HG03108 (cell line): ENCODE measurements around the gene ALG14.

Source experiments
- ATAC-seq: cut with Tn5 transposase; IDR thresholded peaks from one replicate; pipeline ENCODE4 v1.9.1; 2021; ENCODE audit warnings: moderate library complexity; ENCODE audit not compliant: unreplicated experiment

Gene ALG14

DNA sequence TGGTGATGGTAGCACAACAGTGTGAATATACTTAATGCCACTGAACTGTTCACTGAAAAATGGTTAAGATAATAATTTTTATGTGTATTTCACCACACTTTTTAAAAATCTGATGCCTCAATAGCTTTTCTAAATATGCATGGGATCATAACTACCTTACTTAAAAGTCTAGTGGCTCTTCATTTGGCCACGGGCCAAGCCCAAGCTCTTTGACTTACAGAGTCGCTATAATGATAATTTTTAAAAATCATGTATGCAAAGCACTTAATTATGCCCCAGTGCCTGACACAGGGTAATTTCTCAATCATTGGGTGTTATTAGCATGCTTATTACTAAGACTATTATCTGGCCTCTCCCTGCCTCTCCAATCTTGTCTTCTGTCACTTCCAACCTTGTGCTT is 138.2 kb downstream of the ALG14 start:
- no peak for ATAC-seq

DNA sequence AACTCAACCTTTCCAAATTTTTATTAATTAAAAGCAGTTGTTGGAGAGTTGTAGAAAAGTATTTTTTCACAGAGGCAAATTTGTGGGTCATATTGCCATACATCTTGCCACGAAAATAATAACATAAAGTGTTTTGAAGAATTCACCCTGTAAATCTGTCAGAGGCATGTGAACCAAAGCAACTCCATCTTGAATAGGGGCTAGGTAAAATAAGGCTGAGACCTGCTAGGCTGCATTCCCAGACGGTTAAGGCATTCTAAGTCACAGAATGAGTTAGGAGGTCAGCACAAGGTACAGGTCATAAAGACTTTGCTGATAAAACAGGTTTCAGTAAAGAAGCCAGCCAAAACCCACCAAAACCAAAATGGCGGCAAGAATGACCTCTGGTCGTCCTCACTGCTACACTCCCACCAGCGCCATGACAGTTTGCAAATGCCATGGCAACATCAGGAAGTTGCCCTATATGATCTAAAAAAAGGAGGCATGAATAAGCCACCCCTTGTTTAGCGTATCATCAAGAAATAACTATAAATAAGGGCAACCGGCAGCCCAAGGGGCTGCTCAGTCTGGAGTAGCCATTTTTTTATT is 141.4 kb downstream of the ALG14 start:
- ATAC-seq: no peak

DNA sequence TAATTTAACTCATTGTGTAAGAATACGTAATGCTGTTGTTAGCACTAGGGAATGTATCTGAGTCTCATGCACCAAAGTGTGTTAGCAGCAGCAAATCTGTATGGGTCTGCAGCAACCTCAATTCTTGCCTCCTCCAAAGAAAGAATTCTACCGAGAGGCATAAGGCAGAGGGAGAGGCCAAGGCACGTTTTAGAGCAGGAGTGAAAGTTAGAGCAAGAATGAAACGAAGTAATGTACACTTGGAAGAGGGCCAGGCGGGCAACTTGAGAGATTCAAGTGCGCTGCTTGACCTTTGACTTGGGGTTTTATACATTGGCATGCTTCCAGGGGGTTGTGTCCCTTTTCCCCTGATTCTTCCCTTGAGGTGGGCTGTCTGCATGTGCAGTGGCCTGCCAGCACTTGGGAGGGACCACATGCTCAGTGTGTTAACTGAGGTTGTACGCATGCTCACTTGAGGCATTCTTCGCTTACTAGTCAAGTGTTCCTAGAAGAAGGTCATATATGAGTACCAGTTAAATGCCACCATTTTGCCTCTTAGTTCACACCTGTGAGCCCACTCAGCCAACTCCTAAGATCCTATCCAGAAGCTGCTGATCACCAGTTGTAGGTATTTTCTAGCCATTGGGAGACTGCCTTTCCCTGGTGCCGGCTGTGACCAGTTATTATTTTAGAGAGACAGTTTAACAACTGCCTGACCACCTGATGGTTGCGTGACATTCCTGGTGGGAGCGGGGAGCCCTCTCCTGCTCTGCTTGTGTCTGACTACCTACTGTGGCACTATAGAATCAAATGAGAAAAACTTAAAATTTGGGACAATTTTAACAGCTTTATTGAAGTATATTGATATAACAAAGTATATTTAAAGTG is 143.2 kb downstream of the ALG14 start:
- no peak for ATAC-seq

DNA sequence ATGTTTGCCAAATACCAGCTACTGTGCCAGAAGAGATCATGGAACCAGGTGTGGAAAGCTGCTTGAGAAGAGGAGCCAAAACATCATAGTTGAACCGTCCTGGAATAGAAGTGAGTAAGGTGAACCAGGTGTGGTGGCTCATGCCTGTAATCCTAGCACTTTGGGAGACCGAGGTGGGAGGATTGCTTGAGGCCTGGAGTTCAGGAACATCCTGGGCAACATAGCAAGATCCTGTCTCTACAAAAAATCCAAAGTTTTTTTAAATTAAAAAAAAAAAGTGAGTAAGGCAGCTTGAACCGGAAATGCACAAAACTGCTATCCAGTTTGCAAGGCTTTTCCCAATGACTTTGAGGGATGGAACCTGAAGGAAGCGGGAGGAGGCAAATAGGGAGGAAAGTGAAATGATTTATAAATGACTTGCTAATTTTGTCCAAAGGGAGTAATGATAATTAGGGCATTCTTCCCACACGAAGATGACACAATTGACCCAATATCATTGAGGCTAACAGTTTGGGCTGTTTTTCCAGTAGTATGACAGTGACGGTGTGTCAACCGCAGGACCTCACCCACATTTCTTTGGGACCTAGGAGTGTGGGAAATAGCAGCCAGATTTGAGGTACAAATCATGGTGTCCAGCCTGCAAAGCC is 144.3 kb downstream of the ALG14 start:
- ATAC-seq: no peak

DNA sequence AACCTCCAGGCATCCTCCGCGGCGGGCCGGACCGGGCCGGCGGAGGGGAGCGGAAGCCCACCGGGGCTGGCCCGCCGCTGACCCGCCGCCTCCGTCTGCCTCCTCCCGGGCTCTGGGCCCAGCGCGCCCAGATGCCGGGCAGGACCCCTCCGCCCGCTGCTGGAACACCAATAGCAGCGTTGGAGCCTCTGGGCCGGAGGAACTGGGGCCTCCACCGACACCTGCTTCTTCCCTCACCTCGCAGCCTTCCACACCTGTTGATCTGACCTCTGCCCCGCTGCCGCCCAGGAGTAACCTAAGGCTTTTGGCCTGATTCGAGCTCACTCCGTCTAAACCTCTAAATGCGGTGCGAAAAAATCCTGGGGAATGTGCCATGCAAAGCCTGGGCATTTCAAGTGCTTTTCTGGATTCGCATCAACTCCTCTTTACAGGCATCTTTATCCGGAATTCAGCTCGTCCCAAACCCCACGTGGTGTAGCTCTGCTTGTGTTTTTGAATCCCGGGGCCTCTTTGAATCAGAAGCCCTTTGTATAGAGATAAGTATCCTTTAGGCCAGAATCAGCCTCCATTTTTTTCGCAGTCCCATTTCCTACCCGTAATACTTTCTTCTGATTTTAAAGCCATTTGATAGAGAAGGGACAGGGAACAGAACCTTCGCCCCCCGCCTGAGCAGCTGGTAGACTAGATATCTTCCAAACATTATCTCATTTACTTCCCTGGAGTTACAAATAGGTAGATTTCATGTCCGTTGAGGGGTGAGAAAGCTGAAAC is 145.2 kb downstream of the ALG14 start:
- no peak for ATAC-seq

DNA sequence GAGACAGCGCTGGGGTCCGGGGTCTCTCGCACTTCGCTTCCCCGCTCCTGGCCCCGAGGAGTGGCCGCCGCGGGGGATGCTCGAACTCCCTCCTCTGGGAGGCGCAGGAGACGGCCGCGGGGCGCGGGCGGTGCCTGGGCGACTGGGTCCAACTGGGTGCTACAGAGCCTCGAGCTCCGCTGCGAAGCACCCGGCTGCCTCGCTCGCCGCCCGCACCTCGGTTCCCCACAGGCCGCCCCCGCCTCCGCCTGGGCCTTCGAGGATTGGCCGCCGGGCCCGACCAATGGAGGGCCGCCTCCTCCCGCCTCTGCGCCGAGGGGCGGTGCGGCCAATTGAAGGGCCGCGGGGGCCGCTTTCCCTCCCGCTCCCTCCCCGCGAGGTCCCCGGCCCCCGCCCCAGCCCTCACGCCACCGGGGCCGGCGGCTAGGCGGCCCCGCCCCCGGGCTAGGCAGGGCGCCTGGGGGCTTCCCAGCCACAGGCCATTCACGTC is 145.8 kb downstream of the ALG14 start, which contains the start of gene CNN3:
TSS of gene CNN3 (minus strand) at position 196 of the 490 bp plus-strand sequence. CDS start 216 bp downstream, outside the sequence.
- ATAC-seq: peak; percentile 83

DNA sequence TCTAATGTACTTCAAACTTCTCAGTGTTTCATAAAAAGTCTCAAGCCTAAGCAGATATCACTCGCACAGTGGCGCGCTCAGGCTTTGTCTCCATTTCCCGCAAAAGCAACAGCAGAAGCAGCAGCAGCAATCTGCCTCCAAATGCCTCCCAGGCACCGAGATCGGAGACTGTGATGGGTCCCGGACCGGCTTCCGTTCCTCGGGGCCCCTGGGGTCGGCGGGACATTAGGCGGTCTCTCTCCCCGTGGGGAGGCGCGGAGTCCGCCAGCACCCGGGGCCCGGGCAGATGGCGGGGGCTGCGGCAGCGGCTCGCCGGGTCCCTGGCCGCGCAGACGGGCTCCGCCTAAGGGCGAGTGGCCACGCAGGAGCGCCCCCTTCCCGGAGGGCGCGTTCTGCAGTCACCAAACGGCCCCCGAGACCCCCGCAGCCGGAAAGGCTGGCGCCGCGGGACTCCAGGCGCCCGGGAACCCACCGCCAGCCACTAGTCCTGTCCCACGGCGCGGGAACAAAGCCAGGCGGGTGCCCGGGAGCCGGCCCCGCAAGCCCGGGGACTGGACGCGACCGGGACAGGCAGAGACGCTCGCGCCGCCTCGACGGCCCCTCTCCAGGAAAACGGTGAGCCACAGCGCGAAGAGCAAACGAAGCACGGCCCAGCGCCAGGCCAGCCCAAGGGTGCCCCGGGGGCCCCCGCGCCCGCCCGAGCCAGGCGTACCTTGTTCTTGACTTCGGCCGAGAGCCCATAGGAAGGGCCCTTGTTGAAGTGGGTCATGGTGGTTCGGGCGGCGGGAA is 146.4 kb downstream of the ALG14 start:
- ATAC-seq: peak; percentile 27

DNA sequence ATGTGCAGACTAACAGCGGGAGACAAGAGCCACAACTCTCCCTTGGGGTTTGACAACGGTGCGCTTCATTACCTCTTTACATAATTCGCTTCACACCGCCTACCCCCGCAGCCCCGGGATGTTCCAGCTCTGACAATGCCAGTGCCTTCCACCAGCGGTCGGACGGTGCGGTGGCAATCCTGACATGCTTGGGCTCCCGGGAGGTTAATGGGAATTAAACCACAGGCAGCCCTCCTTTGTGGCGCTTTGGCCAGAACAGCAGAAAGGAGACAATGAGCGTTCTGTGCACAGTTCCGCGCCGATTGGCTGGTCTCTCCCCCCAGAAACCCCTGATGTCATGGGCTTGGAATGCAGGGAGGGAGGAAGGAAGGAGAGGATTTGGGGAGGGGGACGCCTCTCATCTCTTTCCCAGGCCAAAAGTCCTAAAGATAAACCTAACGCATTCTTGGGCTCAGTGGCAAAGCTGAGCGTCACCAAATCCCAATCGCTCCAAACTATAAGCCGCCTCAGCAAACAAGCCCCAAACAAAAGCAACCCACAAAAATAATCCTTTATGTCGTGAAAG is 147.1 kb downstream of the ALG14 start:
- no peak for ATAC-seq

DNA sequence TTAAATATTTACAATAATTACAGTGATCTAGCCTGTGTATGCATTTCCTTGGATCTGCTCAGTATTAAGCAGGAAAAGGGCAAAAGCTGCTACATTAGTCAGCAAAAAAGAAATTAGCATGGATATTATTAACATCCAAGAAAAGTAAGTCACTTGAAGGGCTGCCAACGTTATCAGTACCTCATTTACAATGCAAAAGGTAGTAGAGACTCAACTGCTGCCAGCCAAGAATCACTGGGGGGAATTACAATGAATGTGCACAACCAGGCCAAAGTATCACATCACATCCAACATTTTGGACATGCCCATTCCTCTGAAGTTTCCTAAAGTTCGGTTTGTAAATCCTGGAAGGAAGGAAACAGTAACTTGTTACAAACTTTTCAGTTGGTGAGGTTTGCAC is 147.7 kb downstream of the ALG14 start:
- no peak for ATAC-seq
